GM21360 (cell line): ENCODE measurements around the gene TXNDC12.
A peak's percentile ranks its signal among the peaks of the same experiment; 100 is the strongest.
"Not testable (repeated sequence)": the region's sequence is repeated elsewhere in the genome, so short reads cannot be mapped to it uniquely, and the experiment has no call there.

ENCODE experiments used
- ATAC-seq: cut with Tn5 transposase; IDR thresholded peaks from one replicate; pipeline ENCODE4 v1.9.1; 2021; ENCODE audit warnings: mild to moderate bottlenecking, moderate library complexity; ENCODE audit not compliant: unreplicated experiment

The TXNDC12 gene

DNA sequence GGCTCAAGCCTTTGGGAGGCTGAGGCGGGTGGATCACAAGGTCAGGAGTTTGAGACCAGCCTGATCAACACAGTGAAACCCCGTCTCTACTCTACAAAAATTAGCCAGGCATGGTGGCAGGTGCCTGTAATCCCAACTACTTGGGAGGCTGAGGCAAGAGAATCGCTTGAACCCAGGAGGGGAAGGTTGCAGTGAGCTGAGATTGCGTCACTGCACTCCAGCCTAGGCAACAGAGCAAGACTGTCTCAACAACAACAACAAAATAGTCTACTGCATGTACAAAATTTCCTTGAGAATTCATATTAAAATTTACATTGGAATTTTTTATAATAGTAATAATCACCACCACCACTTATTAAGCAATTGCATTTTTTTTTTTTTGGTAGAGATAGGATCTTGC is 5.7 kb downstream of the TXNDC12 start:
- ATAC-seq = not testable (repeated sequence)

DNA sequence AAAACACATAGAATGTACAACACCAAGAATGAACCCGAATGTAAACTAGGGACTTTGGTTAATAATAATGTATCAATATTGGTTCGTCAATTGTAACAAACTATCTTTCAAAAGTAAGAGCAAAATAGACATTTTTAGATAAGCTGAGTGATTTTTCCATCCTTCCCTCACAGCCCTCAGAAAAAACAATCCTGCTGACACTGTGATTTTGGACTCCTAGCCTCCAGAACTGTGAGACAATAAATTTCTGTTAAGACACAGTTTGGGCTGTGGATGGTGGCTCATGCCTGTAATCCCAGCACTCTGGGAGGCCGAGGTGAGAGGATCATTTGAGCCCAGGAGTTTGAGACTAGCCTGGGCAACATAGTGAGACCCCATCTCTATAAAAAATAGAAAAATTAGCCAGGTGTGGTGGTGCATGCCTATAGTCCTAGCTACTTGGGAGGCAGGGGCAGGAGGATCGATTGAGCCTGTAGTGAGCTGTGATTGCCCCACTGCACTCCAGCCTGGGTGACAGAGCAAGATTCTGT is 9.3 kb downstream of the TXNDC12 start:
- not testable (repeated sequence) for ATAC-seq

DNA sequence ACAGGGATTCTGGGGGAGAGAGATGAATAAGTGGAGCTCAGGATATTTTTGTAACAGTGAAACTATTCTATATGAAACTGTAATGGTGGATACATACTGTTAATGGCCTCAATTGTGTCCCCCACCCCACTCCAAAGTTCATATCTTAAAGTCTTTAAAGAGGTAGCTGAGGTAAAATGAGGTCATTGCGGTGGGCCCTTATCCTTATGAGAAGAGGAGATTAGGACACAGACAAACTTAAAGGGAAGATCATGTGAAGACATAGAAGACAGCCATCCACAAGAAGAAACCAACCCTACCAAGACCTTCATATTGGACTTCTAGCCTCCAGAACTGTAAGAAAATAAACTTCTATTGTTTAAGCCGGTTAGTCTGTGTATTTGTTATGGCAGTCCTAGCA is 9.8 kb downstream of the TXNDC12 start:
- ATAC-seq = no peak

DNA sequence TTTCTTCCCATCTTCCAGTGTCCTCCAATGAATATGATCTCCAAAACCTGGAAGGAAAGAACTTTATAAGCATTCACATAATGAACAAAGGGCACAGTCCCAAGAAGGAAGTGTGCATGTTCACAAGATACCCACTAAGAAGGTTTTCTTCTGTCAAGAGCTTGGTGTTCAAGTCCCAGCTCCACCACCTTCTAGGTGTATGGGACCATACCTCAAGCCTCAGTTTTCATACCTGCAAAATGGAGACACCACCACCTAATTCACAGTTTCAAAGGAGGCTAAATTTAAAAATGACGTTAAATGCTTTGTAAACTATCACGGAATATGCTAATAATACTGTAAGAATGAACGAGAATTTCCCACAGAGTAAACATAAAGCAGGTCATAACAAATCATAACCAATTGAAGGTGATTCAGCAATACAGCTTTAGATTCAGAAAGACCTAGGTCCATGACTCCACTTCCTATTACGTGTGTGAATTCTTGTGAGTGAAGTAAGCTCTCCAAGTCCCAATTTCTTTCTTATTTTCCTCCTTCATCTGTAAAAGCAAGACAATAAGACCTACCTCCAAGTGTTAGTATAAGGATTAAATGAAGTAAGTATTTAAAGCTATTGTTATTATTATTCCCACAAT is 13.3 kb downstream of the TXNDC12 start:
- no peak for ATAC-seq

DNA sequence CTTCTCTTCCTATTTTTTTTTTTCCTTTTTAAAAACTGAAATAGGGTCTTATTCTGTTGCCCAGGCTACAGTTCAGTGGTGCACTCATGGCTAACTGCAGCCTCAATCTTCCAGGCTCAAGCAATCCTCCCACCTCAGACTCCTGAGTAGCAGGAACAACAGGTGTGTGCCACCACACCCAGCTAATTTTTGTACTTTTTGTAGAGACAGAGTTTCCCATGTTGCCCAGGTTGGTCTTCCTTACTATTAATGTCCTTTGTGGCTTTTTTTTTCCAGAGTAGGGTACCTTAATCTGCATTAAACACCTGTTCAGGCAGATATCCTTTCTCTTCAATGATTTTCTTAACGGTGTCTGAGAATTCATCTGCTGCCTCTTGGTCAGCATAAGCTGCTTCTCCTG is 17.1 kb downstream of the TXNDC12 start:
- ATAC-seq = no peak

DNA sequence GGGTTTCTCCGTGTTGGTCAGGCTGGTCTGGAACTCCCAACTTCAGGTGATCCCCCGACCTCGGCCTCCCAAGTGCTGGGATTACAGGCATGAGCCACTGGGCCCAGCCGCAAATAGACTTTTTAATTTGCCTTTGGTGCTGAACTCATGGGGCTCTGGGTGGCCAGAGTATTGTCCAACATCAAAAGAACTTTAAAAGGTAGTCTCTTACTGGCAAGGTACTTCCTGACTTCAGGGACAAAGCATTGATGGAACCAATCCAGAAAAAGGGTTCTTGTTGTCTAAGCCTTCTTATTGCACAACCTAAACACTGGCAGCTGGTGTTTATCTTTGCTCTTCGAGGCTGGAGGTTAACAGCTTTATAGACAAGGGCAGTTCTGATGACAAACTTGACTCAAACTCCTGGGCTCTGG is 17.6 kb downstream of the TXNDC12 start:
- no peak for ATAC-seq

DNA sequence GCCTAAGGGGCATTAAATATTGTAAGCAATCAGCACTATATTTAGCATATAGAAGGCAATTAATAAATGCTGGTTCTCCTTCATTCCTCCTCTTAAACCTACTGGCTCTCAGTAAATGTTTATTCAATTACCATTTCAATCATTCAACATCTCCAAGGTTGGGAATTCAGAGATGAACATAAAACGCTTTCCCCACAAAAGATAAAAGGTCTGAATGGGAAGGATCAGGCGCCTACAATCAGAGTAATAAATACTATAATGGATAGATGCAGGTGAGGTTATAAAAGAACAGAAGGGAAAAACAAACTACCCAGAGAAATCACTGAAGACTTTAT is 21.0 kb downstream of the TXNDC12 start:
- no peak for ATAC-seq

DNA sequence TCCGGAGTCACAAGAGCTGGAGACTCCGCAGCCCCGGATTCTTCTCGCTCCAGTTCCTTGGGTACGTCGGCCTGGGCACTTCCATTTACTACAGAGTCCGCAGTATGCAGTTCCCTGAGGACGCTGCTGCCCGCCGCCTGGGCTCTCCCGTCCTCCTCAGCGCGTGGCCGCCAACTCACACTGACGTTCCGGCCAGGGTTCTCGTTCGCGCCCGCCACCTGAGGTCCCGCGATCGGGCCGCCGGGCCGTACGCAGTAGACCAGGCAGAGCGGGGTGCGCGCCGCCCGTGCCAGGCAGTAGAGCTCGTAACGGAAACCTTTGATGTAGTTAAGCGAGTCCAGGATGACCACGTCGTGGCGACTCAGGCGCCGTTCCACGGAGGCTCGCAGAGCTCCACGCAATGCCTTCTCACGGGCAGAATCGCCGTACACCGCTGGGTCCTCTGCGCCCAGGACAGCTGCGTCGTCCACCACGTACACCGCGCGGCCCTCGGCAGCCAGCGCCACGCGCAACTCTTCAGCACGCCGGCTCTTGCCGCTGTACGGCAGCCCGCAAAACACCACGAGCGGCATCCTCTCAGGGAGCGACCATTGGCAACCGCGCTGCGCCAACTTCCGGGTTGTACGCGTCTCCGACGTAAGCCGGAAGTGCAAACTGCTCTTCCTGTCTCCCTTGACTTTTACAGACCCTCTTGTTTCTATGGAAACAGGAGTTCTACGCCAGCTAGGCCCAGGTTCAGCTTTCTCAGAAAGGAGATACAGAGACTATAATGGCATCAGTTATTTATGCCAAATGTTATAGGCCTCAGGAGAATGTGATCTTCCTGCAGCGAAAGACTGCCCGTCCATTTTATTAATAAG is 21.6 kb downstream of the TXNDC12 start, which contains the start of gene KTI12:
KTI12 (minus strand) TSS at position 621 of the 860 bp plus-strand sequence; CDS start at position 572, 49 bp downstream.
- peak; percentile 88 for ATAC-seq

DNA sequence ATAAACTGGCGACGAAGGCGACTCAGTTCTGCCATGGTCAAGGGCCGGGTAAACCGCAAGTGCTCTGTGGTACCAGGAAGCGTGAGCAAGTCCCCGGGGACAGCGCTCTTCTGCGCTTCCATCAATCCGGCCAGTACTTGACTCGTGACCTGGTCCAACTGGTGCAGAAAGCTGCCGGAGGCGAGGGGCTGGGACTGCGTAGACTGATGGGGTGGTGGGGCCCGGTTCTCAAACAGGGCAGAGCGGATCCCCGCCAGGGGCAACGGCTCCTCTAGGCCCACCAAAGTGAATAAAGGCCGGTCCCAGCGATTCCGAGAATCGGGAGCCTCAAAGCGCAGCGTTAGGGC is 22.2 kb downstream of the TXNDC12 start:
- ATAC-seq = no peak

DNA sequence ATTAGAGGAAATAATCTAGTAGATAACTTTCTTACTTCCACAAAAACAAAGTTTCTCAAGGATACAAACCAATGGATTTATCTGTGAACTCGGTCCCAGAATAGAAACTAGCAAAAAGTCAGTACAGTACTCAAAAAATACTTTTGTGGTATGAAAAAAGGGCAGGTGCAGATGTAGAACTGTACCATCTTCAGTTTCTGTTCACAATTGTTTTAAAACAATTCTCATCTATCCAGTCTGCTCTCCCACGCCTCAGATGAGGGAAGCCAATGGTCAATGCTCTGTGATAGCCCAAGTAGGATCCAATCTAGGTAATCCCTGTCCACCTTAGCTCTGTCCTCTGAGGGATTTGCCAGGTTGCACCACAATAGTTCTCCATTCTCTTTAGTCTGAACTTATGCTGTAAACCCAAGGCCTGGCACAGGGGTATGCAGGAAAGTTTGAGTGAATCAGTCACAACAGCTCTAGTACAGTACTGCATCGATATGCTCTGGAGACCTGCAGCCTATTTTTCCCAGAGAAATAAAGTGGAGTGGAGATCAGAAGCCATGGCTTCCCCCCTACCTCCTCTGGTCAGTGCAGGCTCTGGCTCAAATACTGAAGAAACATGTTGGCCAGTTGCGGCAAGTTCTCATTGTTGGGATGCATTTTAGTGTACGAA is 22.7 kb downstream of the TXNDC12 start:
- ATAC-seq = no peak

DNA sequence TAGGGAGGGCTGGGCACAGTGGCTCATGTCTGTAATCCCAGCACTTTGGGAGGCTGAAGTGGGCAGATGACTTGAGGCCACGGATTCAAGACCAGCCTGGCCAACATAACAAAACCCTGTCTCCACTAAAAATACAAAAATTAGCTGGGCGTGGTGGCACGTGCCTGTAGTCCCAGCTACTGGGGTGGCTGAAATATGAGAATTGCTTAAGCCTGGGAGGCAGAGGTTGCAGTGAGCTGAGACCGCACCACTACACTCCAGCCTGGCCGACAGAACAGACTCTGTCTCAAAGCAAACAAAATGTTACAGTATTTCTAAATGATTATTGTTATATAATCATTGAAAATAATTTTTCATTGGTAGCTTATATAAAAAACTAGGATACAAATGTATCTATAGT is 26.2 kb downstream of the TXNDC12 start:
- not testable (repeated sequence) for ATAC-seq

DNA sequence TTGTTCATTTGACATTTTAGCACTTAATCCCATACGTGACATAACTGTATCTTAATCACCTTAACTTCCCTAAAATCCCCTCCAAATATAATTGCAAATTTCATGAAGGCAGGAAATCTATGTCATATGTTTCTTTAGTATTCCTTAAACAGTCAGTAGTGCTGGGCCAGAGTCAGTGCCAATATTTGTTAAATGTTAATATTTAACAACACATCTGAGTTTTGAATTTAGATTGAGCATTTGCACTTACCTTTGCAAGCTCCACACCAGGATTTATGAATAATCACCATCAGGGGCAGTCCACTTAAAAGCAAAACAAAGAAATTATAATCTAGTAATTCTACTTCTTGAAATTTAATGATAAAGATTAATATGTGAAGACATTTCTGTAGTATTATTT is 26.7 kb downstream of the TXNDC12 start:
- ATAC-seq = no peak

DNA sequence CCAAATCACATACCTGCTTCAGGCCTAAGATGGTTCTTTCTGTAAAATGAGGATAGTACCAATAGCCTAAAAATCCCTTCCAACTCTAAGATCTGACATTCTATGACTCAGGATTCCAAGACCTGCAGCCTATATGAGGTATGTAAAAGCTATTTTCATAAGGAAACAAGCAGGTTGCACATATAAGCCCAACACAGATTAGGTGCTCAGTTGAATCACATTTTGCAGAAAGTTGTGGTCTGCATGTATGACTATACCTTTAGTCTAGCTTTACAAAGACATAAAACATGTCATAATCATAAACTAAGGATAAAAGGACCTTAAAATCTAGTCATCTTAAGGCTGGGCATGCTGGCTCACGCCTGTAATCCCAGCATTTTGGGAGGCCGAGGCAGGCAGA is 28.7 kb downstream of the TXNDC12 start:
- no peak for ATAC-seq

DNA sequence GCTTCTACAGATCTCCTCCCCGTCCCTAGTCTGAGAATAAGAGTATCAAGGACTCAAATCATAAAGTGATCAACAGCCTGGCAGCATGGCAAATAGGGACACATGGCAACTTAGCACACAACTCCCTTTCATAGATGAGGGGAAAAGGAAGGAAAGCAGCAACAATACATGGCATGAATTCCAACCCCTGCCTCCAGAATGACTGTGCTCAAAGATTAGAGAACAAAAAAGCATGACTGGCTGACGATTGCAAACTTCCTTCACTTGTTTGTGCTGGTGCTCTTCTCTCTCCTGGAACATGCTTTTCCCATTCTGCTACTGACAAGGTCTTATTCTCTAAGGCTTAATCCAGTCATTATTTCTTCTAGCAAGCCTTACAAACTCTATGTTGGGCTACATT is 32.9 kb downstream of the TXNDC12 start:
- ATAC-seq = no peak

DNA sequence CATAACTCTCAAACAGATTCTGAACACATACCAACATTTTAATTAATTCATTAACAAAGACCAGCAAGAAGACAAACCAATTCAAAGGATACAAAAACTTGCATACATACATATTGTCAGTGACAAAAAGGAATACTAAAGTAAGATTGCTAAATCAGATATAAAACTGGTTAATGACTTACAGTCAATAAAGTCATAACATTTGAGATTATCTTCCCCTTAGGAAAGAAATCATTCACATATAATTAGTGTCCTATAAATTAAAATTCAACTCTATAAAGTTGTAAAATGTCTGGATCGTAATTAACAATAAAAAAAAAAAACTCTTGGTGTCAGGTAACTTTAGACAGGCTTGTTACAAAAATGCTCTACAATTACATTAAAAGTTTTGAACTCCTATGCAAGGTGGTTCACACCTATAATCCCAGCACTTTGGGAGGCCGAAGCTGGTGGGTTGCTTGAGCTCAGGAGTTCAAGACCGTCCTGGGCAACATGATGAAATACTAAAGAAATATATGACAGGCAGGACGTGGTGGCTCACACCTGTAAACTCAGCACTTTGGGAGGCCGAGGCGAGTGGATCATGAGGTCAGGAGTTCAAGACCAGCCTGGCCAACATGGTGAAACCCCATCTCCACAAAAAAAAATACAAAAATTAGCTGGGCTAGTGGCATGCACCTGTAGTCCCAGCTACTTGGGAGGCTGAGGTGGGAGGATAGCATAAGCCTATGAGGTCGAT is 46.8 kb downstream of the TXNDC12 start:
- no peak for ATAC-seq

DNA sequence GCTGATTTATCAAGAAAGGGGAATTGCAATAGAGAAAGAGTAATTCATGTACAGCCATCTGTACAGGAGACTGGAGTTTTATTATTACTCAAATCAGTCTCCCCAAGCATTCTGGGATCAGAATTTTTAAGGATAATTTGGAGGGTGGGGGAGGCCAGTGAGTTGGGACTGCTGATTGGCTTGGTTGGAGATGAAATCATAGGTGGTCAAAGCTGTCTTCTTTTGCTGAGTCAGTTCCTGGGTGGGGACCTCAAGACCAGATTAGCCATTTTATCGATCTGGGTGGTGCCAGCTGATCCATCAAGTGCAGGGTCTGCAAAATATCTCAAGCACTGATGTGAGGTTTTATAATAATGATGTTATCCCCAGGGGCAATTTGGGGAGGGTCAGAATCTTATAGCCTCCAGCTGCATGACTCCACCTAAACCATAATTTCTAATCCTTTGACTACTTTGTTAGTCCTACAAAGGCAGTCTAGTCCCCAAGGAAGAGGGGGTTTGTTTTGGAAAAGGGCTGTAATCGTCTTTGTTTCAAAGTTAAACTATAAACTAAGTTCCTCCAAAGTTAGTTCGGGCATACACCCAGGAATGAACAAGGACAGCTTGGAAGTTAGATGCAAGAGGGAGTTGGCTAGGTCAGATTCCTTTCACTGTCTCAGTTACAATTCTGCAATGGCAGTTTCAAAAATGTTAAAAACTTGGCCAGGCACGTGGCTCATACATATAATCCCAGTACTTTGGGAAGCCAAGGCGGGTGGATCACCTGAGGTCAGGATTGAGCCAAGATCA is 47.6 kb downstream of the TXNDC12 start:
- no peak for ATAC-seq

DNA sequence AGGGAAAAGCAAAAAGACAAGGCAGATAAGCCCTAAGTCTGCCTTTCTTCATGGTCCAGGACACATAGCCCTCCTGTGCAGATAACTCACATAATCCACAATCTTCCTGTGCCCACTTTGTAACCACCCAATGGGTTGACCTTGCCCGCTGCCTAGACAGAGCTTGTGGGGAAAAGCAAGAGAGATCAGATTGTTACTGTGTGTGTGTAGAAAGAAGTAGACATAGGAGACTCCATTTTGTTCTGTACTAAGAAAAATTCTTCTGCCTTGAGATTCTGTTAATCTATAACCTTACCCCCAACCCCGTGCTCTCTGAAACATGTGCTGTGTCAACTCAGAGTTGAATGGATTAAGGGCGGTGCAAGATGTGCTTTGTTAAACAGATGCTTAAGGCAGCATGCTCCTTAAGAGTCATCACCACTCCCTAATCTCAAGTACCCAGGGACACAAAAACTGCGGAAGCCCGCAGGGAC is 48.9 kb downstream of the TXNDC12 start:
- ATAC-seq = not testable (repeated sequence)

DNA sequence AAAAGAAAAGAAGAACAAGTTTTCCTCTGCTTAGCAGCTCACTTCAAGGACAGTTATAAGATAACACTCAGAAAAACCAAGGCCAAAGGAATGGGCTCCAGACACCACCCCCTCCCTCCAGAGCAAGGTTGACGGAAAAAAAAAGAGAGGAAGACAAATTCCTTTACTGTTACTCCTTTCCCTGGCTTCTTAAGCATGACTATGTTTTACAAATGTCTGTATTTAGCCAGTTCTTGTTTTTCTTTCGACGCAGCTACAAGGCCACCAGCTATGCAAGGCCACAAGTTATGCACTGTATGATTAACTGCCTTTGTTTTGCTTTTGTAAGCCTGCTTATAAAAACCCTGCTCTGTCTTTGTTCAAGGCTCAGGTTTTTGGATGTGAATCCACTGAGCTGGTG is 49.4 kb downstream of the TXNDC12 start:
- ATAC-seq = not testable (repeated sequence)

DNA sequence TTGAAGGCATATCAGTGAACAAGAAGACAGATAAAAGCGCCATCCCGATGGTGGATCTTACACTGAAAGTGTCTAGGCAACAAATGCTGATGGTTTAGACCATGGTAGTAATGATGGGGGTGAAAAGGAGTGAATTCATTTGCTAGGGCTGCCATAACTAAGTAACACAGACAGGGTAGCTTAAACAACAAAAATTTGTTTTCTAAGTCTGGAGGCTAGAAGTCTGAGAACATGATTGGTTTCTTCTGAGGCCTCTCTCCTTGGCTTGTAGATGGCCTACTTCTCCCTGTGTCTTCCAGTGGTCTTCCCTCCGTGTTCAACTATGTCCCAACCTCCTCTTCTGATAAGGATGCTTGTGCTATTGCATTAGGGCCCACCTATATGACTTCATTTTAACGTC is 51.1 kb downstream of the TXNDC12 start:
- no peak for ATAC-seq
